Measurements from ENCODE around the gene CISH.
A peak's percentile ranks its signal among the peaks of the same experiment; 100 is the strongest.

CISH gene, protein sequence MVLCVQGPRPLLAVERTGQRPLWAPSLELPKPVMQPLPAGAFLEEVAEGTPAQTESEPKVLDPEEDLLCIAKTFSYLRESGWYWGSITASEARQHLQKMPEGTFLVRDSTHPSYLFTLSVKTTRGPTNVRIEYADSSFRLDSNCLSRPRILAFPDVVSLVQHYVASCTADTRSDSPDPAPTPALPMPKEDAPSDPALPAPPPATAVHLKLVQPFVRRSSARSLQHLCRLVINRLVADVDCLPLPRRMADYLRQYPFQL

GRCh38 chr3:50611464-50612233 is at the start of gene CISH:
CISH (minus strand) TSS chr3:50611774; CDS start chr3:50611650, 124 bp downstream.
- peak within 1 kb of the TSS; percentile 64 for H3K4me3 ChIP-seq (ENCODE audit: low read depth, low read length)
- DNase-seq (ENCODE audit: low read depth), result peak; percentile 87
- peak; percentile 65 for TF ChIP-seq CTCF (IDR thresholded peaks at IDR 0.05; ENCODE audit: insufficient read depth, low read depth, low read length, missing control alignments)

GRCh38 chr3:50660386-50660785 is 48.8 kb upstream of the CISH start:
- no peak overlapping the region for H3K4me3 ChIP-seq (ENCODE audit: low read depth, low read length)
- TF ChIP-seq CTCF (IDR thresholded peaks at IDR 0.05; ENCODE audit: insufficient read depth, low read depth, low read length, missing control alignments), result no peak
- no peak for DNase-seq (ENCODE audit: low read depth)

DNA sequence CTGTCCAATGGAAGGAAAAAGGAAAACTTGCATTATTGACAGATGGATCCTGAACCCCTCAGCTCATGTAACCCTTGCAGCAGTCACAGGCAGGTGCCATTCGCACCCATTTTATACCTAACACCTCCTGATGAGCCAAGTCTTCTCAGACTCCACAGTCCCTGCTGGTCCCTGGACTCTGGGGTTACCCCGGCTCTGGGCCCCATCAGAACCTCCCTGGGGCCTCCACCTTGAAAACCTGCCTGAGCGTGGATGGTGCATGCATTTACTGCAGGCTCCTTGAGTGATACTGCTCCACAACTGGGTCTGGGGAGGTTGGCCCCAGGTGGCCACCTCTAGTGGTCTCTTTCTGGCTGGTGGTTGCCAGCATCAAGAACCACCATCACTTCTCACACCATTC is 47.3 kb upstream of the CISH start:
- TF ChIP-seq CTCF (IDR thresholded peaks at IDR 0.05; ENCODE audit: insufficient read depth, low read depth, low read length, missing control alignments), result no peak
- no peak overlapping the region for H3K4me3 ChIP-seq (ENCODE audit: low read depth, low read length)
- no peak for DNase-seq (ENCODE audit: low read depth)

GRCh38 chr3:50658416-50658815 is 46.8 kb upstream of the CISH start:
- TF ChIP-seq CTCF (IDR thresholded peaks at IDR 0.05; ENCODE audit: insufficient read depth, low read depth, low read length, missing control alignments), result no peak
- no peak overlapping the region for H3K4me3 ChIP-seq (ENCODE audit: low read depth, low read length)
- DNase-seq (ENCODE audit: low read depth), result no peak

GRCh38 chr3:50657816-50658215 is 46.2 kb upstream of the CISH start:
- no peak for DNase-seq (ENCODE audit: low read depth)
- no peak for TF ChIP-seq CTCF (IDR thresholded peaks at IDR 0.05; ENCODE audit: insufficient read depth, low read depth, low read length, missing control alignments)
- no peak overlapping the region for H3K4me3 ChIP-seq (ENCODE audit: low read depth, low read length)

DNA sequence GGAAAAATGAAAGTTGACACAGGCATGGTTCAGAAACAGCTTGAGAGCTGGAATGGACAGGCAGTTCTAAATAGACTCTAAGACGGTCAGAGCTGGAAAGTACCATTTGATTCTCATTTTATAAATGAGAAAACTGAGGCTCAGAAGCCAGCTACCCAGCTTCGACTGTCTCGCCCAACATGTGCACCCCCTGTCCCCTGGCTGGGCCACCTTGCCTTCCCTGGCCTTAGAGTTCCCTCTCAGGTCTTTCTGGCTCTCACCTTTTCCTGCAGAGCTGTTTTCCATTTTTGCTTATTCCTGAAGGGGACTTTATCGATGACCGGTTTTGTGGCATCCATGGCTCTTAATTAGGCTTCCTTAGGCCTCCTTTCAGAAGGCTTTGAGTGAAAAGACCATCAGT is 45.8 kb upstream of the CISH start:
- no peak for DNase-seq (ENCODE audit: low read depth)

More for the DNA sequence above, 45.8 kb upstream of the CISH start:
- no peak overlapping the region for H3K4me3 ChIP-seq (ENCODE audit: low read depth, low read length)
- no peak for TF ChIP-seq CTCF (IDR thresholded peaks at IDR 0.05; ENCODE audit: insufficient read depth, low read depth, low read length, missing control alignments)
